Activated gamma-delta T cell treated with anti-CD3 and anti-CD28 coated beads, Interleukin-2, amount 50 U/mL, for 16 hours (primary cell): ENCODE results near the gene DEPP1.
"Not testable (repeated sequence)": the region's sequence is repeated elsewhere in the genome, so short reads cannot be mapped to it uniquely, and the experiment has no call there.

ENCODE experiments used
- DNase-seq: peaks from one replicate; pipeline ENCODE4 v3.0.0-alpha.2; 2020; ENCODE audit warnings: low read depth

Gene DEPP1, protein sequence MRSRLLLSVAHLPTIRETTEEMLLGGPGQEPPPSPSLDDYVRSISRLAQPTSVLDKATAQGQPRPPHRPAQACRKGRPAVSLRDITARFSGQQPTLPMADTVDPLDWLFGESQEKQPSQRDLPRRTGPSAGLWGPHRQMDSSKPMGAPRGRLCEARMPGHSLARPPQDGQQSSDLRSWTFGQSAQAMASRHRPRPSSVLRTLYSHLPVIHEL

DNA sequence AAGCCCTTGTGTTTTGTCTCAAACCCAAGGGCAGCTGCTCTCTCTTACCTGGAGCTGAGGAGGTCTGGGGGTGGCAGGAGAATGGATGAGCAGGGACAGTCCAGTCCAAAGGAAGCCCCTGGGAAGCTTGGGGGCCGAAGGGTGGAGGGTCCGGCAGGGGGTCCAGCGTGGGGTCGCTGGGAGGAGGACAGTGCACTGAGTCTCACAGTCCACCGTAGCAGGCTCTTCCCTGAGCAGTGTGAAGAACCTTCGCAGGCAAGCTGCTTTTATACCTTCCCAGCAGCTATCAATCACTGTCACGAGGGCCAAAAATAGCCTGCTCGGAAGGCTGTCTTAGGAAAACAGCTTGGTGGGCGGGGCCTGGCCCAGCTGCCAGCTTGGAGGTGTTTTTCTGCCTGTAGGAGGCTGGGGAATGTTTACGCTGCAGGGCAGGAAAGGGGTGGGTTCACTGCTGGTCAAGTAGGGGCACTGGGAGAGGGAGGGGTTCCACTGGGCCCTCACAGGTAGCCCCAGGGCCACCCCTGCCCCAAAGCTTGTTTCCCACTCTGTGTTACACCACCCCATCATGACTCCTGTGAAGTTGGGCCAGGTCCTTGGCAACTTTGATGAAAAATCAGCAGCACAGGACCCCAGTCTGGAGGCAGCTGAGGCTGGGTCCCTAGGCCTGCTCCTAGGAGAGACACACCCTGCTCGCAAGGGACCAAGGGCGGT, at the start of gene DEPP1:
TSS of gene DEPP1 (minus strand) at position 240 of the 711 bp plus-strand sequence. CDS start 779 bp downstream, outside the sequence.
- DNase-seq: no peak

DNA sequence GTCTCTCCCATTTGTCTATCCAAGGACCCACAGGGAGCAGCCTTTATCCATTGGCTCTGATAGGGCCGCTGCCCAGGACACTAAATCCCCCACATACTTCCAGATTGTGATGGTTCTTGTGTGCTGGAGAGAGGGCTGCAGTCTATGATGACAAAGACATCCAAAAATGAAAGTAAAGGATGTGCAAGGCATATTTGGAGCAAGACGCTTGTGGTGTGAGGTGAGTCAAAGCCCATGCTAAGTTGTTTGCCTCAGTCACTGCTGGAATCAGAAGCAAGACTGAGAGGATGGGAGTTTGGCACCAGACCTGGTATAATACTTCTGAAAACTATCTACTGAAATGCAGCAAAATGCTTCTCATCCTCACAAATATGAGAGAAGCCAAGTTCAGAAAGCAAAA, 44.8 kb upstream of the DEPP1 start:
- no peak for DNase-seq

DNA sequence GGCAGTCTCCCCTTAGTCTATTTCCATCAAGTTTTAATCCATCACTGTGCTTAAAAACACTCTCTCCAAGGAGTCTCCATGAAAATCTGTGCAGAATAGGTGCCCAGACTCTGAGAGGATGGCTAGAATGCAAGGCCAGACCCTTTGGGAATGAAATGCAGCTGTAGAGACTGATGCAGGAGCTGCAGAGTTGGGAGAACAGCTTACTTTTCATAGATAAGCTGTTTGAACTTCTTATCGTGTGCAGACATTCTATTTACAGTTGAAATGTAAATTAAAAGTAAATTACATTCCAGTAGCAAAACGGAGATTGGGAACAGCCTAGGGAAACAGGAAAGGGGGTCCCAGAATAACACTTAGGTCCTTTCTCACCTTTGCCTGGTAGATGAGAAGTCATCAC, 37.0 kb upstream of the DEPP1 start:
- no peak for DNase-seq

DNA sequence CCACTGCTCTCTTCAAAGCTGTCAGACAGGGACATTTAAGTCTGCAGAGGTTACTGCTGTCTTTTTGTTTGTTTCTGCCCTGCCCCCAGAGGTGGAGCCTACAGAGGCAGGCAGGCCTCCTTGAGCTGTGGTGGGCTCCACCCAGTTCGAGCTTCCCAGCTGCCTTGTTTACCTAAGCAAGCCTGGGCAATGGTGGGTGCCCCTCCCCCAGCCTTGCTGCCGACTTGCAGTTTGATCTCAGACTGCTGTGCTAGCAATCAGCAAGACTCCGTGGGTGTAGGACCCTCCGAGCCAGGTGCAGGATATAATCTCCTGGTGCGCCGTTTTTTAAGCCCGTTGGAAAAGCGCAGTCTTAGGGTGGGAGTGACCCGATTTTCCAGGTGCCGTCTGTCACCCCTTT, 35.9 kb upstream of the DEPP1 start:
- not testable (repeated sequence) for DNase-seq

DNA sequence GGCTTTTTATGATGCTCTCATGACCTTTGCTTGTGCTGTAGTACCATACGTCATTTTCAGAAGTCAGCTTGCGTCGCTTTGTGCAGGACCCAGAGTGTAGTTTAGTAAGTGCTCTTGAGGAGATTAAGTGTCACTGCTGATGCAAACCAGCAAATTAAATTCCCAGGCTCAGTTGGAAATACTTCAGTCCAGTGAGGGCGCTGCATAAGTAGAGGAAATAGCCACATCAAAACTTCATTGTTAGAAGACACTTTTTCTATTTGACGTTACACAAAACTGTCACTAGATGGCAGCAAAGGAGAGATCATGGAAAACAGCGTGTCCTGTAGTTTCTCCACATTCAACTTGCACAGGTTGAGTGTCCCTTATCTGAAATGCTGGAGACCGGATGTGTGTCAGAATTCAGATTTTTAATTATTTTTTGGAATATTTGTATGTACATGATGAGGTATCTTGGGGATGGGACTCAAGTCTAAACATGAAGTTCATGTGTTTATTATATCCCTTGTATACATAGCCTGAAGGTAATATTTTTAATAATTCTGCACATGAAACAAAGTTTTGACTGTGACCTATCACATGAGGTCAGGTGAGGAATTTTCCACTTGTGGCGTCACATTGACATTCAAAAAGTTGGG, 30.0 kb upstream of the DEPP1 start:
- DNase-seq: no peak

DNA sequence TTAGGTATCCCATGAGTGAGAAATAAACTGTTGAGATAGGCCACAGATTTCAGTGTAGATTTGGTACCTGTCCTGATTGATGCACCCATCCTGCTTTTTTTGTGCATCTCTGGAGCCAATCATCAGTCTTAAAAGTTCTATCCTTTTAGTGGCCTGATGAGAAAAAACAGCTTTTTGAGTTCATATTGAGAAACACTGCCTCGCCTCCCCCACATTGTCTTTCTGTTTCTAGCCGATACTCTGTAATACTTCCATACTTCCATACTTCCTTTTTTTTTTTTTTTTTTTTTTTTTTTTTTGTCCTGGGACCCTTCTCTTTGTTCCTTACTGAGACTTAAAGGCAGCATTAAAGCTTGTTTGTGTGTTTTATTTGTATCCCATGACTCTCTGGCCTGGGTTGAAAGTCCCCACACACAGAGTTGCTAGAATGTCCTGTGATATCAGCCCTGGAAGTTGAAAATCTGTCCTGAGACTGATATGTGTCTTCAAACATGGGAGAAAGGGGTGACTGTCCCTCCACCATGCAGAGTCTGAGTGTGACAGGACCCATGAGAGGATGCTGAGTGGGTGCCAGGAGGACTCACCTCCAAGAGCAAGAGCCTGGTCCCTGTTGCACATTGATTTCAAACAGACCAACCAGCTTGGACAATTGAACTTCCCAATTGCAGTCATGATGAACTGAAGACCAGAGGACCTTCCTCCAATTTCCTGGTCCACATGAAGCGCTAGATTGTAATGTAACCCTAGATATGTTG, 27.8 kb upstream of the DEPP1 start:
- DNase-seq: no peak

DNA sequence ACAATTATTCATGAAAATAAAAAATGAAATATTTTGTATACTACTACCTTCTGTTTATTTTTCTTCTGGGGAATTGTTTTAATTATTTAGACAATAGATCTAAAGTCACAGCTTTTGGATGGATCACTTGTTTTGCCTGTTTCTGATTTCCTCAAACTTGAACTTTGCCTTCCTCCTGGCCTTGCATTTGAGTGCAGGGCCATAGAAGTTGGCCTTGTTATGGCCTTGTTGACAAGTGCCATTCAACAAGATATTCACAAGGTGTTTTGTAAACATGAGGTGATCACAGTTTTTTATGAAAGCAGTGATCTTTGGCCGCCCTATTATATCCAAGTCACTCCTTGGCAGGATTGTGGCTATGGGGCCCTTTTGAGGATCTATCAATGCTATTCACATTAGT, 26.7 kb upstream of the DEPP1 start:
- no peak for DNase-seq

DNA sequence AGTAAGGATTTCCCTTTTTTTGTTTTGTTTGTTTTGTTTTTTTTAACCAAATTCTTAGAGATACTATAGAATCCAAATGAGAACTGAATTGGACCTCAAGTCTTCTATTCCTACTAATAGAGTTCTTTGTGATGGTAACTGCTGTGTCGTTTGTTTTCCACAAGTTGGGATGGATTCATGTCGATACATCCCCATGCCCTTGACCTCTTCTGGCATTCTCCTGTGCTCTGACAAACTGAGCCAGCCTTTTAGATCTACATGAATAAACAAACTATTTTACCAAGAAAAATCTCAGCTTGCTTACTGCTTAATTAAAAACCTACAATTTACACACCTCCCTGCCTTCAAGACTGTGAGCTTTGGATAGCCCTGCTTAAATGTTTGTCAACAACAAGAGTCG, 26.1 kb upstream of the DEPP1 start:
- no peak for DNase-seq

DNA sequence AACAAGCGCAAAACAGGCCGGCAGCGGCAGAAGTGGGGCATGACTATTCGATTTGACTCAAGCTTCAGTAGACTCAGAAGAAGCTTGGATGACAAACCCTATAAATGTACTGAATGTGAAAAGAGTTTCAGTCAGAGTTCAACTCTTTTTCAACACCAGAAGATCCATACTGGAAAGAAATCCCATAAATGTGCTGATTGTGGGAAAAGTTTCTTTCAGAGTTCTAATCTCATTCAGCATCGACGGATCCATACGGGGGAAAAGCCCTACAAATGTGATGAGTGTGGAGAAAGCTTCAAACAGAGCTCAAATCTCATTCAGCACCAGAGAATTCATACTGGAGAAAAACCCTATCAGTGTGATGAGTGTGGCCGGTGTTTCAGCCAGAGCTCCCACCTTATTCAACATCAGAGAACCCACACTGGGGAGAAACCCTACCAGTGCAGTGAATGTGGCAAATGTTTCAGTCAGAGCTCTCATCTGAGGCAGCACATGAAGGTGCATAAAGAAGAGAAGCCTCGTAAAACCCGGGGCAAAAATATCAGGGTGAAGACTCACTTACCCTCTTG, 24.9 kb upstream of the DEPP1 start:
- no peak for DNase-seq

DNA sequence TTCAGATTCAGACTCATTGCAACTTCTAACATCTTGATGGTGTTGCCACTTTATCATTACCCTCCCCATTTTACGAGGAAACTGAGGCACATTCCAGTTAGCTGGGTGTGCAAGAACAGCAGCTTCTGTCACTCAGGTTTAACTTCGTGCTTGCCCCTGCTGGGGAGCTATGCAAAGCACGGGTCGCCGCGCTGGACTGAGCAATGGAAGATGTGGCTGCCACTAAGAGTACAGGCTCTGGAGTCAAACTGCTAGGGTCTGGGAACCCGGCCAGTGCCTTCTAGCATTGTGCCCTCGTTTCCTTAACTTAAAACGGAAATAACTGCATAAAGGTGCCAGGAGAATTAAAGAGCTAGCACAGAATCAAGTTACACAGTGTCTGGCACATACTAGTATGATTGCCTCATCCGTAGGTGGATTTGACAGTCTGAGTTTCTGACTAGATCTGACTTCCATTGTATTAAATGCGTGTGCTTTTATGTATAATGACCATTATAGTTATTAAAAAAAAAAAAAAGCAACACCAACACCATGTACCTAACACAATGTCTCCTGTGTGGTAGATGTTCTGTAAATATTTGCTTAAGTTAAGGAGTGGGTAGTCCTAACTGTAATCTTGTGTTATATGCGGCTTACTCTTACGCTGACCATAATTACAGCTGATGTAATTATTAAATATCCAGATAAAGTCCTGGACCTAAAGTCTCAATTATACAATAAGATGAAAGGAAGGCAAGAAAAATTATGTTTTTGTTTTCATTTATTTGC, 23.0 kb upstream of the DEPP1 start:
- peak; percentile 30 for DNase-seq

DNA sequence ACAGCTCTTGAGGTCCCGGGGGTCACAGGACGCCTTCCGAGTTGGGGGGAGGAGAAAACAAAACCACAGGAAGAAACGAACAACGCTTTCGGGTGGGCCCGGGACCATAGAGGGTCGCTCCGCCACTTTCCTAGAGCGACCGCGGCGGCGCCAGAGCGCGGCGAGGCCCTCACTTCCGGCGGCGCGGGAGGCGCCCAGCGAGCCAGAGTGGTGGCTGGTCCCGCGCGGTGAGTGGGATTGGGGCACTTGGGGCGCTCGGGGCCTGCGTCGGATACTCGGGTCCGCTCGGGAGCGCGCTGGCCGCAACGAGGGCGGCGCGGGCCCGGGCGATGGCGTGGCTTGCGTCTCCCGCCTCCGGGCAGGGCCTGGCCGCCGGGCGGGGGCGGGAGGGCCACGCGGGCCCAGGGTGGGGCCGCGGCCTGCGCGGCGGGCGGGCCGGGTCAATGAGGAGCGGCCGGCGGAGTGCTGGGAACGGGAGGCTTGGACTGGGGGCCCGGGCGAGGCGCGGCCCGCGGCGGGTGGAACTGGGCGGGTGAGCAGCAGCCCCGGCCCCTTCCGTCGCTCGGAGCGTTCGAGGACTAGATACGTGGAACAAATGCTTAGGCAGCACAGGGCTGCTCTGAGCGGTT, 22.3 kb upstream of the DEPP1 start, which contains the start of gene ZNF22:
TSS of gene ZNF22 (plus strand) at position 172 of the 629 bp plus-strand sequence. CDS start 2,446 bp downstream, outside the sequence.
- peak; percentile 69 for DNase-seq

DNA sequence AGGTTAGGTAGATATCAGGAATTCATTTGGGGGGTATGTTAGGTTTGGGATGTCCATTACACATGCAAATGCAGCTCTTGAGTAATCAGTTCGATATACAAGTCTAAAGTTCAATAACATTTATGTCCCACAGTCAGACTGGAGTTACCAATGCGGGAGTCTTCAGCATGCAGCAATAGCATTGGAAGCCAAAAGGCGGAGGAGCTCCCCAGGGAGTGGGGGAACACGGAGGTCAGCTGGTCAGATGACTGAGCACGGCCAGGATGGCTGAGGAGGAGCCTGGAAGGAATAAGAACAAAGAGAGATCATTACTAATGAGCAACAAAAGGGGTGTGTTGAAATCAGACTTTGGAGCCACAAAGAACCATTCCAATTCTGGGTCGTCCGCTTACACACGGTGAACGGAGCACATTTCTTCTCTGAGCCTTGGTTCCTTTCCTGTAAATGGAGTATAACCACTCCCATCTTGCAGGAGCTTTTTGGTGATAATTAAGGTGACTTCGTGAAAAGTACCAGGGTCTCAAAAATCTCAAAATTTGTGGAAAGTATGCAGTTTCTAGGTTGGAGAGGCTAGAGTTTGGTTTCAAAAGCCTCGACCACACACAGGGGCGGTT, 21.6 kb upstream of the DEPP1 start:
- no peak for DNase-seq

DNA sequence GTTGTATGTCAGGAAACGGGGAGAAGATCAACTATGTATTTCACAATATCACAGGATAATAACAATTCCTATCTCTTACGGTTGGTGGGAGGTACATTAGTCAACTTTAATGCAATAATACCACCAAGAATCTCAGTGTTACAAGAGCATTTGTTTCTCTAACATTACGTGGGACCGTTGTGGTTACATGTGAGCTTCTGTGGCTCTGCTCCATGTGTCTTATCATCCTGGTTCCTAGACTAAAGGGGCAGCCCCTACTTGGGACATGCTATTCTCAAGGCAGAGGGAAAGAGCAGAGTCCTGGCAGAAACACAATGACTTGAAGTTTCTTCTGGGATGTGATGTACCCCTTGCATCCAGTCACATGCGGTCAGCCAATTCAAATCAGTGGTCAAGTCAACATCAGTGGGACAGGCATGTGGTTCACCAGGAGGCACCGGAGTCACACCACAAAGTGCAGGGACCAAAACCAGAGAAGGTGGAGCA, 19.6 kb upstream of the DEPP1 start:
- DNase-seq: no peak

DNA sequence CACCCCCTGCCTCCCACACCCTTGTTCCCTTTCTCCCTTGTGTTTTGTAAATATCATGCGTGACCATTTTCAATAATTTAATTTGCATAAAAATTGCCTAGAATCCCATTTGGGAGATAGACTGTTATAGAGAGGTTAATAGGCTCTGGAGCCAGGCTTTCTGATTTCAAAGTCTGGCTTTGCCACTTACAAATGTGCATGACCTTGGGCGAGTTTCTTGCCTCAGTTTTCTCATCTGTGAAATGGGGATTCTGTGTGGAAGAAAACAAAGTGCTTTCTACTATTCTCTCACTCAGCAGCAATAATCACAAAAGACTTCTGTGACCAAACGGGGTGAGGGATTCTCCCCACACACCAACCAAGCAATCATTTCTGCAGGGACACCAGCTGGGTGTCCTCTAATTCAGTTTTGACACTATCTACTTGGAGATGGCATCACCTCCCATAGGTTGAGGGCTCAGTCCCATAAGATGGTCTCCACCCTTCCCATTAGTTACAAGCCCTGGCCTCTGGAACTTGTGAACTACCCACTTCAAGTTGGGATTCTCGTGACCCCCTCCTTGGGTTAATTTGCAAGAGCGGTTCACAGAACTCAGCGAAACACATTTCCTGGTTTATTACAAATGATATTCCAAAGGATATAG, 18.6 kb upstream of the DEPP1 start:
- no peak for DNase-seq

DNA sequence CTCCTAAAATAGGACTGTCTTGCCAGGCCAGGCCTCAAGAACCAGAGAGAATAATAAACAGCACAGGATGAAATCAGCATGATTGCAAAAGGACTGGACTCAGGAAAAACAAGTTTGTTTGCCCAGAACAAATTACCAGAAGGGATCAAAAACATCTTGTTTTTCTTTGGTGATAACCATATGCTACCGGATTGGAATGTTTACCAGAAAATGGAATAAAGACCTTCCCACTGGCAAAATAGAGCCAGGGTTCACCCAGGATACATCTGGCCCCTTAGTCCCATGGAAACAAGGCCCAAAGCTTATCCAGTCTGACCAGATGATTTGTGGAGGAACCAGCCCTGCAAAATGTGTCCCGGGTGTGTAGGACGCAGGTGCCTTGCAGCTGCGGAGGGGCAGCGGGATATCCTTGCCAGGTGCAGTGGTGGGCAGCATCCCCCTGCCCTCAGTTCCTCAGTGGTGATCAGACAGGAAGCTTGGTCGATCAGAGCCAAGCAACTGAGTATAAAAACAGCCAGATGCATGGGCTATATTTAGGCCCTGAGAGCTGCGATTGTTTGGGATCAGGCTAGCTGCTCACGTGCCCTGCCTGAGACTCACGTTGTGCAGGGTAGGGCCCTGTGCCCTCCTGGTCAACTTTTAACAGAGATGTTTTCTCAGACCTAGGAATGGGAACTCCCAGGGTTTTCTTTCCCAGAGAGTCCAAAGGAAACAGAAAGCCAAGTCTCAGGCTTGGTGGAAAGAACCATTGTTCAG, 17.5 kb upstream of the DEPP1 start:
- DNase-seq: no peak

DNA sequence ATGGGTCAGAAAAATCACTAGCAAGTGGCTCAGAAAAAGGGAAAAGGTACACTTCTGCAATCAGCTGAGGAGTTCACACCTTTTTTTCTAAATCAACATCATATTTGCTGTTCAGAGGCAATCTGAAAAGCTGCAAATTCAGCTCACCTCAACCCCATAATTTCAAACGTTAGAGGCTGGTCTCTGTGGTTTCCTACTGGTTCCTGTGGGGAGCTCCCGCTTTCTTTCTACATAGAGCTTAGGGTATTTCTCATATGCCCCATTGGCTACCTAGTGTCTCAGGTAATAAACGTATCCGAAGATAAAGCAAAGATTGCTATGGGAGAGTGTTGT, 16.9 kb upstream of the DEPP1 start:
- no peak for DNase-seq

DNA sequence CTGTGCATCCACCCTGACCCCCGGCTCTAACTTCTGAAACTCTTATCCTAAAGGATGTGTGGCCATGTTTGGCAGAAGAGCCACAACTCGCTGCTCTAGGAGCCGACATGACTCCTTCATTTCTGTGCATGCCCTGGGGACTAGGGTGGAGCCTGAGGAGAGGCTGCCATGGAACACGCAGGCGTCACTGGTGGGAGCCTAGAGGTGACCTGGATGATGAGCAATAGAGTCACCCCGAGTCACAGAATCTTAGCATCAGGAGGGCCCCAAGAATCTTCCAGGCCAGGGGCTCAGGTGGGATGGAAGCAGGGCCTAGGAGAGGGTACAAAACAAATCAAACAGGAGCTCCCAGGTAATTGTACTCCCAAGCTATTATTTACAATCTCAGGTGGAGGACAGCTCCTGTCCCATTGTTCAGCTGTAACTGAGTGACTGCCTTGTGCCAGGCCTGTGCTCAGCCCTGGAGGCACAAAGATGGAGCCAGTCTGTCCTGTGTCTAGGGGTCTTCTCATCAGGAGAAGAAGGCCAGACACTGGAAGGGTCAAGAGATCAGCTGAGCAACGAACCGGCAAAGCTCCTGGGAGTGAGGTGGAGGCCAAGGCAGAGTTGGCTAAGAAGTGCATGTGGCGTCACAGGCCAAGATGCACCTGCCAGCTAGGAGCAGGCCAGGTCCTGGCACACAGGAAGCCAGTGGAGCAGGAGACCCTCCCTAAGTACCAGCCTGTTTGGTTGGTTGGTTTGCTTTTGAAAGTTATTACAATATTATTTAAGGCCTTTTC, 16.3 kb upstream of the DEPP1 start:
- DNase-seq: no peak
